NCI-H82 (cell line): ENCODE measurements around the gene SSBP1.
A peak's percentile ranks its signal among the peaks of the same experiment; 100 is the strongest.

Source experiments
- DNase-seq: peaks from one replicate; lab custom pipeline; 2025; lab: John Stamatoyannopoulos, UW

The SSBP1 gene

DNA sequence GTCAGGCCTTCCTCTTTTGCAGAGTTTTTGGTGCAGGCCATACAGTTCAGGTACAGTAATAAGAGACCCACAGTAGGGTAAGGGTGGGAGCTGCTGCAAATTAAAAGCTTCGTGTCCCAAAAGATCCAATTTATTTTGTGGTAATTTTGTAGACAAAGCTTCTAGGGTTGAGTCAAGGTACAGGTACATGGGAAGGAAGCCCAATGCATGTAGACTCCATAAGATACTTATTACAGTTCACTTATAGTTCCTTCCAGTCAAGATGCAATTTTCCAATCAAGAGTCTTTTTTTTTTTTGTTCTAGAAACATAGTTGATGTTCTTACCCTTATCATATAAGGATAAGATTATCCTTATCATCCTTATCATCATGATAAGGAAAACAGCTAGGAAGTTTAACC lies 38.2 kb downstream of the SSBP1 start, which contains the start of gene TAS2R4:
TAS2R4 (plus strand) TSS at position 301 of the 400 bp plus-strand sequence. CDS start 1,815 bp downstream, outside the sequence.
- DNase-seq = no peak

DNA sequence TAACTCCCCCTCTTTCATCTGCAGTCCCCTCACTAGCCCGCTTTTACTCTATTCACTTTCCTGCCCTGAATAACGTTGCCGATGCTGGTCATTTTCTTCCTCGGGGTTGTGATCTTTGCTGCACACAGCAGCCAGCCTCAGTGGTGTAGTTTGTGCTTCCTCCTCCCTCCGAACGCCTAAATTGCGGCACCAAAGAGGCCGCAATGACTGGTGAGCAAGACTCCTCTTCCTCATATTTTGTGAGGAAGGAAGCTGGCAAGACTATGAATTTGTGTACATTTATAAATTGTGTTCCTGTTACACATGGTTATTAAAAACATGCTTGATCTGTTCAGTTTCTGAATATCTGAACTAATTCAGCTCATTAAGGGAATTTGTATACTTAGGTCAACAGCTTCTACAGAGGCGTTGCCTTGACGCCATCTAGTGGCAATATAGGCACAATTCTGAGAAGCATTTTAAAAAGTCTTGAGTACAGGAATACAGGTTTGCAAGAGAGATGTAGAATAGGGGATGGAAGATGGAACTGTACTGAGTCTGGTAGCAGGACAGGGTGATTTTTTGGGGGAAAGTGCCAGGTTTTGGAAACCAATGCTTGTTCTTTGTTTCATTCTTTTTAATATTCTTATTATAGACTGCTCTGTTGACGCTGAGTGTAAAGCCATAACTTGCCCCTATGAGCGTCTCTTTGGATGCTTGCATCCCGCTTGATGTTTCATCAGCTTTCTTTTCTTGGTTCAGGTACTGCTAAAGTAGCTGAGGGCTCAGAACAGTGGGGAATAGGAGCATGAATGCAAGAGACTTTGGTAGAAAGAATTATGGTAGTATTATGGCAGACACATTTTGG lies 47.8 kb downstream of the SSBP1 start:
- DNase-seq = peak; percentile 73

- DNase-seq = no peak
Observed at GRCh38 chr7:141788296-141788695, 50.1 kb downstream of the SSBP1 start.

DNA sequence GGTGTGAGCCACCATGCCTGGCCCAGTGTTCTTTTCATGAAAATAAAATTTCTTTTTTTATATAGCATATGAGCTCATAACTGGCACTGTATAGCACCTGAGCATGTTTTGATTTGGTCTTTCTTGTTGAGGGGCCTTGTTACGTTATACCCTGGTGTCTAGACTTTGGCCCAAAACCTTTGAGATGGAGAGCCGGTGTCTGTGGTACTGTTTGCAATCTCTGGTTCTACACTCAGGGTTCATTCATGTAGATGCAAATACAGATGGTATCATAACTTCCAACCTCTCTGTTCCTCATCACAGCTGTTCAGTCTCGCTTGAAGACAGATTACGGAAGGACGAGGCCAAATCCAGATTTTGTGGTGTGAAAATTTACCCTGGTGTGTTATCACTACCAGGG lies 51.8 kb downstream of the SSBP1 start, which contains the start of gene TAS2R5:
TAS2R5 (plus strand) TSS at position 301 of the 400 bp plus-strand sequence. CDS start 145 bp downstream, outside the sequence.
- DNase-seq = no peak

DNA sequence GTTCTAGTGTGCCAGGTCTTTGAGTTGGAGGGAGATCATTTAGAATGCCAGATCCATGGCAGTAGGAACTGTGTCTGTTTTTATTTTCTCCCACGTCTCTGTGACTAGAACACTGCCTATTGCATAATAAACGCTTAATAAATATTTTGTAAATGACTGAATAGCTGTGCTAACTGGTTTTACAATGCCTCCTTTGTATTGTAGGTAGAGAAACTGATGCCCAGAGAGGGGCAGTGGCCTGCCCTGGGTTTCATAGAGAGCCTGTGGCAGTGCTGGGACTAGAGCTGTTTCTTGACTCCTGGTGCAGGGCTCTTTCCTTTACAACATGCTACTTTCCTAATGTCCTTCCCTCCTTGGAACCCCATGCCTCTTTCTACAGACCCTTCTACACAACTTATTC lies 54.4 kb downstream of the SSBP1 start:
- DNase-seq = no peak
